GM19193 (cell line): Measurements from ENCODE around the gene OR52A5.

Experiments used
- POLR2A ChIP-seq: IDR thresholded peaks from 4 replicates; pipeline ENCODE4 v1.6.1; 2011; ENCODE audit not compliant: insufficient read depth, insufficient read length; ENCODE audit errors: extremely low read depth

Gene OR52A5

DNA sequence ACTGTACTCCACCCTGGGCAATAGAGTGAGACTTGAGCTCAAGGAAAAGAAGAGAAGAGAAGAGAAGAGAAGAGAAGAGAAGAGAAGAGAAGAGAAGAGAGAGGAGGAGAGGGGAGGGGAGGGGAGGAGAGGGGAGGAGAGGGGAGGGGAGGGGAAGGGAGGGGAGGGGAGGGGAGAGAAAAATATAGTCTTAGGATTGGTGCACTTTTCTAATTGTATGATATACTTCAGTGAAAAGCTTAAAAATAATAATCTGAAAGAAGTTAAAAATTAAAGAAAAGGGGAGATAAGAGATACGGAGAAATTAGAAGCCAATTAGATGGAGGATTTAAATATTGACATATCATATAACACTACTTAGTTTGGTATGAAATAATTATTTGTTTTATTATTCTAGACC lies 19.3 kb downstream of the OR52A5 start:
- TF ChIP-seq POLR2A = no peak

DNA sequence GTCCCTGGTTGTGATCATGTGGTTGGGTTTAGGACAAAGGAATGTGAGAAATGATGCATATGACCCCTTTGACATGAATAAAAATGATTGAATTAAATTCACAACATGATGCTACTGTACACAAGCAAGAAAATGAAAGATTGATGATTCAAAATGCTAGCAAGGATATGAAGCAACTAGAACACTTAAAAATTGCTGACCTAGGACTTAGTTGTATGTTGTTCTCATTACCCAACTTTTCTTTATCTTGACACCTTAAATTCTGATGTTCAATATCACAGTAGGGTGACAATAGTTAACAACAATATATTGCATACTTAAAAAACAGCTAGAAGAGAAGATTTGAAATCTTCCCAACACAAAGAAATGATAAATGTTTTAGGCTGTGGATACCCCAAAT lies 20.6 kb downstream of the OR52A5 start:
- no peak for TF ChIP-seq POLR2A

DNA sequence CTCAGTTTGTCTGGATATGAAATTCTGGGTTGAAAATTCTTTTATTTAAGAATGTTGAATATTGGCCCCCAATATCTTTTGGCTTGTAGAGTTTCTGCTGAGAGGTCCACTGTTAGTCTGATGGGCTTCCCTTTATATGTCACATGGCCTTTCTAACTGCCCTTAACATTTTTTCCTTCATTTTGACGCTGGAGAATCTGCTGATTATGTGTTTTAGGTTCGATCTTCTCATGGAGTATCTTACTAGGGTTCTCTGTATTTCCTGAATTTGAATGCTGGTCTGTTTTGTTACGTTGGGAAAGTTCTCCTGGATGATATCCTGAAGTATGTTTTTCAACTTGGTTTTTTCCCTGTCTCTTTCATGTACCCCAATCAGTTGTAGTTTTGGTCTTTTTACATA lies 22.8 kb downstream of the OR52A5 start:
- TF ChIP-seq POLR2A = no peak

DNA sequence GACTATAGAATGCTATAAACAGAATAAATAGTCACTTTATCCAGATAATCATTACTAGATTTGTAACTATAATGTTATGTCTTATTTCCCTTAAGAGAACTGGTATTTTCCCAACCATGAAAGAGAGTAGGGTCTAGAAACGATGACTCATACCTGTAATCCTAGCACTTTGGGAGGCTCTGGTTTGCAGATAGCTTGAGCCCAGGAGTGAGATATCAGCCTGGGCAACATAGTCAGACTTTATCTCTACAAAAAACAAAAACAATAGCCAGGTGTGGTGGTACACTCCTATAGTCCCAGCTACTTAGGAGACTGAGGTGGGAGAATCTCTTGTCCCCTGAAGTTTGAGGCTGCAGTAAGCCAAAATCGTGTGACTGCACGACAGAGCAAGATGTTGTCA lies 30.9 kb downstream of the OR52A5 start:
- TF ChIP-seq POLR2A = no peak

DNA sequence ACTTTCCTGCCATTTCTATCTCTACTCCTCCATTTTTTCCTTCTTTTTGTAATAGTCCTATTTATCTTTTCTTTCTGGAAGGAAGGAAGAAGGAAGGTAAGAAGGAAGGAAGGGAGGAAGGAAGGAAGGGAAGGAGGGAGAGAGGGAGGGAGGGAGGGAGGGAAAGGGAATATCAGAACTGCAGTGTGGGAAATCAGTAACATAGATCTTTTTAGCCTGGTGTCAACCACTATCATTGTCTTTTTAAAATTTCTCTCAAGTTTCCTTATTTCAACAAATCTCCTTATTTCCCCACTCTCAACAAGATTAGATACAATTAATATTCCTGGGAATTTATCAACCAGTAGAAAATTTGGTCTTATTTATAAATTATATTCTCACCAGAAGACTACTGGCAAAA lies 35.1 kb downstream of the OR52A5 start:
- no peak for TF ChIP-seq POLR2A

DNA sequence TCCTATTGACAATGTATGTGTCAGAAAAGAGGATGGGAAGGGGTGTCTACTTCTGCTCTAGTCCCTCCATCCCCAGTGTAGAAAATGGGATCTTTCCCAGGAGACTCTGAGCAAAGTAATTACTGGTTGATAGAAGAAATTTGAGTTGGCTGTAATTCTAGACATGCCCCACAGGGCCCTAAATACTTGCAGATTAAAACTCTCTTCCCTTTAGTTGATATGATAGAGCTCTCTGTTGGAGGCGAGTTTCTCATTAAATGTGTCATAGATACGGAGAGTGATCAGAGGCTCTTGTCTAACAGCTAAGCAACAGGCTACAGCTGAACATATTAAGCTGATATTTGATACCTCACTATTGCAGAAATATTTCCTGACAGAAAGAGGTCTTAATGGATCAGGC lies 35.9 kb downstream of the OR52A5 start:
- no peak for TF ChIP-seq POLR2A

DNA sequence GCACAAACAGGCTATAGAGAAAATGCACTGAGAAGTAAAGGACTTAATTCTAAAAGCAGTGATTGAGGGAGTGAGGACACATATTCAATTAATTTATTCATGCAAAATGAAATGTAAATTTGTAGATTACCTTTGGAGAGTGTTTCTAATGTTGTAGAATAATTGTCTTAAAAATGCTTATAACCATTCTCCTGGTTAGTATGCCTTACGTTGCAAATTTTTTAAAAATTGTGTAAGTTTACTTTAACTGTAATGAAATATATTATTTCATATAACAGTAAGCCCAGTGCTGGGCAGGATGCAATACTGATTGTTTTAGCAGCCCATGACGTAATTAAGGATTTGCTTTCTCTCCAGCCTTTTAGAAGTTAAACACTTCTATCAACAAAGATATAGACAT lies 42.1 kb downstream of the OR52A5 start:
- no peak for TF ChIP-seq POLR2A

DNA sequence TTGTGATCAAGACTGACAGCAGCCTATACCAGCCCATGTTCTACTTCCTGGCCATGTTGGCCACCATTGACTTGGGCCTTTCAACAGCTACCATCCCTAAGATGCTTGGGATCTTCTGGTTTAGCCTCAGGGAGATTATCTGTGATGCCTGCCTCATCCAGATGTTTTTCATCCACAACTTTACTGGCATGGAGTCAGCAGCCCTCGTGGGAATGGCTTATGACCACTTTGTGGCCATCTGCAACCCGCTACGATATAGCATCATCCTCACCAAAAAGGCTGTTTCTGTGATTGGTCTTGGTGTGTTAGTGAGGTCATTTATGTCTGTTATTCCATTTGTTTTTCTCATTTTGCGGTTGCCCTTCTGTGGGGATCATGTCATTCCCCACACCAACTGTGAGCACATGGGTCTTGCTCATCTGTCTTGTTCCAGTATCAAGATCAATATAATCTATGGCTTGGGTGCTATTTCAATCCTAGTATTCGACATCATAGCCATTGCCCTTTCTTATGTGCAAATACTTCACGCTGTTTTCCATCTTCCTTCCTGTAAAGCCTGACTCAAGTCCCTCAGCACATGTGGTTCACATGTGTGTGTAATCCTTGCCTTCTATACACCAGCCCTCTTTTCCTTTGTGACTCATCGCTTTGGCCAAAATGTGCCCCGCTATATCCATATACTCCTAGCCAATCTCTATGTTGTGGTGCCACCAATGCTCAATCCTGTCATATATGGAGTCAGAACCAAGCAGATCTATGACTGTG lies 45.2 kb downstream of the OR52A5 start:
- TF ChIP-seq POLR2A = no peak

DNA sequence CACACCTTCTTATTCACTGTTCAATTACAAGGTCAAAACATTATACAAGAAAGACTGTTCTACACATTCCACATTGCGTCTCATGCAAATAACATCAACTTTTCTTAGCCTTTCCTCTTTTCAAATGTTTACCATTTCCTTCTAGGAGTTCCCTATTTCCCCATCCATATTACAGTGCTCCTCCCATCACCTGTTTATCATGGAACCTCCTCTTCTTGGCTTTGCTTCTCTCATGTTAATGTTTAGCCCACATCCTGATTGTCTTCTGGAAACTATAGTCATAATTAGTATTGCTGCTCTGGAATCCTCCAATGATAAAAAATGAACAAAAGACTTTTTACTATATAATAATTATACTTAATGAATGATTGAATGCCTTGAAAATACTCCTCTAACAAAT lies 47.5 kb downstream of the OR52A5 start:
- no peak for TF ChIP-seq POLR2A

DNA sequence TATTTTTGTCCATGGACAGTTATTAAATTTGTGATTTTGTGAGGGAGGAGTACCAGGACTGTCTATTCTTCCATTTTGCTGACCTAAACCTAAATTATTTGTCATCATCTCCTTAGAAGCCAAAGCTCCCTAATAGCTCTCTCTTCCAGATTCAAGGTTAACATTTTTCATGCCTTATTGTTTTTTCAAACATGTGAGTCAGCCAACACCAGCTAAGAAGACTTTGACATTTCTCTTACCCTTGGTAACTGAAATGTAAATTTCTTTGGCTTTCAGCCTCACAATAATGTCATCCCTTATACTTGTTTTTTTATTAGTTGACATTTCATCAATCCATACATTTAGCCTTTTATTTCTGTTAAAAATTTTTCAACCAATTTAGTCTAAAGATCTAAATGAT lies 49.6 kb downstream of the OR52A5 start:
- TF ChIP-seq POLR2A = no peak

DNA sequence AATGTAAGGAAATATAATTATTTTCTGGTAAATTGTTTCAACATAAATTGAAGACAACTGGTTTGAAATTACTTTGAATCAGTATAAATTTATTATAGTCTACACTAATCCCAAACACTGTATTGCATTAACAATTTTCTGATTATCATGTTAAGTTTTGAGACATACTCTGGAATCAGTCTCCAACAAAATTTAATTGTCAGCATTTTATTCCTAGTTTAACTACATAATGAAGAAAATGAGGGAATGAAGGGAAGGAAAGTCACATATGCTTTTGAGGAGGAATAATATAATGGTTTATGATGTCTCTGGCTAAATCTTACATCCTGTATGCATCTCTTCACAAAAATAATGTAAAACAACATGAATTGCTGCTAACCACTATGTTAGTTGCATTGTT lies 54.6 kb downstream of the OR52A5 start:
- no peak for TF ChIP-seq POLR2A

DNA sequence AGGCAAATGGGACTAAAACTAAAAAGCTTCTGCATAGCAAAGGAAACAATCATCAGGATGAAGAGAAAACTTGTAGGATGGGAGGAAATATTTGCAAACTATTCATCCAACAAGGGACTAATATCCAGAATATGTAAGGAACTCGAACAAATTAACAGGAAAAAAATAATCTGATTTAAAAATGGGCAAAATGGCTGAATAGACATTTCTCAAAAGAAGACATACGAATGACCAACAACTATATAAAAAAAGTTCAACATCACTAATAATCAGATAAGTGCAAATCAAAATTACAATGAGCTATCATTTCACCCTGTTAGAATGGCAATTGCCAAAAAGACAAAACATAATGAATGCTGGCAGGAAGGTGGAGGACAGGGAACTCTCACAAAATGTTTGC lies 56.8 kb downstream of the OR52A5 start:
- TF ChIP-seq POLR2A = no peak
